Stimulated activated CD4-positive, alpha-beta T cell treated with anti-CD3 and anti-CD28 coated beads, Interleukin-15, amount 100 ng/mL, for 24 hours (primary cell): ENCODE data around the gene CAPN3.

ENCODE experiments used
- DNase-seq: peaks from one replicate; pipeline ENCODE4 v3.0.0-alpha.2; 2020

The CAPN3 gene

GRCh38 chr15:42457445-42458442, 98.4 kb downstream of the CAPN3 start:
- DNase-seq, result no peak

- DNase-seq, result no peak
Measured at GRCh38 chr15:42461261-42461660, 102.0 kb downstream of the CAPN3 start.
